Measurements from ENCODE around the gene CACNB2.

GRCh38 chr10:18319628-18320027 lies 179.4 kb downstream of the CACNB2 start:
- no peak for TF ChIP-seq CTCF (IDR thresholded peaks at IDR 0.05)
- no peak for TF ChIP-seq EP300 (IDR thresholded peaks at IDR 0.05)
